GM18951 (cell line): ENCODE measurements around the gene FNIP2.

Source experiments
- POLR2A ChIP-seq: IDR thresholded peaks from 4 replicates; pipeline ENCODE4 v1.6.1; 2011; ENCODE audit warnings: mild to moderate bottlenecking; ENCODE audit not compliant: insufficient read length, insufficient read depth; ENCODE audit errors: extremely low read depth
- in situ Hi-C: fragments of 300-500 bp; cut with MboI; formaldehyde crosslinking; loops from one replicate; pipeline ENCODE4 v1.12.0; 2022; ENCODE audit warnings: low sequenced_read_pairs, mixed read lengths, inconsistent platforms; ENCODE audit not compliant: unreplicated experiment

The FNIP2 gene

DNA sequence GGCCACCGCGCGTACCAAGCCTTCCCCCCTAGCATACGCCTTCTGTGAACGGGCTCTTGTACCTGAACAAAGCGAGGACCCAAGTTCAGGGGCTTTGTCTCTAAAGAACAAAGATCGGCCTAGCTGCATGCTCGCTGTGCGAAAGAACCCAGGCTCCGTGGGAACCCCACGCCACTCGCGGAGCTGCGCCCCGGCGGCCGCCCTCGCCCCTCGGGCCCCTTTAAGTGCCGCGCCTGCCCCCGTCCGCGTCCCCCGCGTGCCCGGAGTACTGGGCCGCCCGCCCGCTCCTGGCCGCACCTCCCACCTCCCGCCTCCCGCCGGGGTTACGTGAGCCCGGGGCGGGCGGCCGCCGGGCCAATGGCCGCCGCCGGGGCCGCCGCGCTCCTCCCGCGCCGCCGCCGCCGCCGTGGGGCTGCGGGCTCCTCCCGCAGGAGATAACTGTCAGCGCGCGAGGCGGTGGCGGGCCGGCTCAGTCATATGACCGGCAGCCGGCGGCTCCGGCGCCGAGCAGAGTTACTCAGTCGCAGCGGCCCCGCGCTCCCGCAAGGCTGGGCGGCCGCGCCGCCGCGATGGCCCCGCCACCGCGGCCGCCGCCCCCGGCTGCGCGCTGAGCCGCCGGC is at the start of gene FNIP2:
Gene FNIP2 (plus strand): TSS at position 472 of the 620 bp plus-strand sequence. CDS start 187 bp downstream, outside the sequence.
- peak; percentile 67 for TF ChIP-seq POLR2A
- in situ Hi-C loops, result no loop called here

DNA sequence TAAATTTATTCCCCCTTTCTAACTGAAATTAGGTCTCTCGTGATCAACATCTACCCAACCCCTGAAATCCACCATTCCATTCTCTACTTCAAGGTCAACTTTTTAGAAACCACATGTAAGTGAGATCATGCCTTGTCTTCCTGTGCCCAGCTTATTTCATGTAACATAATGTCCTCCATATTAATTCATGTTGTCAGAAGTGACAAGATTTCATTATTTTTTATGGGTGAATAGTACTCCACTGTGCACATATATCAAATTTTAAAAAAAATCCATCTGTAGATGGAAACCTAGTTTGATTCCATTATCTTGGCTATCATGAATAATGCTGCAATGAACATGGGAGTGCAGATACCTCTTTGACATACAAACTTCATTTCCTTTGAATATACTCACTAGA is 47.1 kb upstream of the FNIP2 start:
- TF ChIP-seq POLR2A, result no peak
- in situ Hi-C loops, result no loop called here

DNA sequence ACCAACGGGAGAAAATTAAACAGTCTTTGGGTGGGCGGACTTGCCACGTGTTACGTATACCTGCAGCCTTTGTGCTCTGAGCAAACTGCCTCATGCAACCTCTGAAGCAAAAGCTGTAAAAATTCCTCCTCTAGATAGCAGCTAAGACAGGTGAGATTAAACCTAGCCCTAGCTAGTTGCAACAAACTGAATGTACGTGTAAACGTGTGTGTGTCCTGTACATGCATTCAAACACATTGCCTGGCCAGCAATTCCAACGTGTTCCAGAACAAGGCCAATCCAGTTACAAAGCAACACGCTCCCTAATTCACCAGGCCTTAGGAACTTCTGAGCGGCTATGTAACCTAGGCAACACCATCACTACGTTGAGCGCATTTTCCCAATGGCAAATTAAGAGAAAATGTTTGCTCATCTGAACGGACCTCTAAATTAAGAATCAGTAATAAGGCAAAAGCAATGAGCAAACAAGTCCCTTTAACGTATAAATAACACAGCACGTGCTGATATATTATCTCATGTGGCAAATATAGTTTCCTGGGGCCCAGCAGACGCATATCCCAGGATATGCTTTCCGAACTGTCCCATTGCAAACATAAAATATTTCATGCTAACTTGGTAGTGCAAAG is 46.4 kb upstream of the FNIP2 start:
- in situ Hi-C loops, result no loop called here
- TF ChIP-seq POLR2A, result no peak

DNA sequence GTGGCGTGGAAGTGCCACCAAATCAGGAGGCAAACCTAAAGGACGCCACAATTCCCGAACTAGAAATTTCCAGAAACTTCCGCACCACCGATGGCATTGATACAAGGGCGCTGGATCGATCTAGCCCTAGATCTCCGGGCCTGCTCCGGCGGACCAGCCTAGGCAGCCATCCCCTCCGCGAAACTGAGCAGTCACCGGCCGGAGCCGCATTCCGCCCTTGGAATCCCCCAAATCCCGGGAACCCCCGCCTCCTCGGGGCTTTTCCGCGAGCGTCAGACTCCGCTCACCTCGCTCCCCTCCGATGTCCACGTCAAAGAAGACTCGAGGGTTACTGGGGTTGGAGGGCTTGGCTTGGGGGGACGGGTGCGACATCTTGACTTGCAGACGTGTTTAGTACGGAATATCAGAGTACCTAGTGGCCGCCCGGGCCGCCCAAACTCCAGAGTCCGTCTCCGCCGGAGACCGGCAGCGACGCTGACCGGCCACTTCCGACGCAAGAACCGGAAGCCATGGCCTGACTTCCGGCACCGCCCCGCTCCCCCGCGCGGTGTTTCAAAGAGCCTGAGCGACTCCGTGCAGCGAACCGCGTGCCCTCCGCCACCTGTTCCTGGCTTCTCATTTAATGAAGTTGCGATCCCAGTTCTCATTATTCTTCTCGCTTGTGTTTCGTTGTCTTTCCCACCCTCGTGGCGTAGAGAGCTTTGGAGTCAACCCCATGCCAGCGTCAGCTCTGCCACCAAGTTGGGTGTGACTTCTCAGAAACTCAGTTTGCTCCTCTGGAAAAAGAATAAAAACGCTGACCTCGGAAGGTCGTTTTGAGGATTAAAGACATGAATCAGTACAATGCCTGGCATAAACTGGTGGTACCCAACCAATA is 45.7 kb upstream of the FNIP2 start, which contains the start of gene PPID:
Gene PPID (minus strand): TSS at position 480 of the 877 bp plus-strand sequence. CDS start 108 bp downstream, at position 372.
- TF ChIP-seq POLR2A, result peak; percentile 94
- in situ Hi-C loops, result no loop called here

DNA sequence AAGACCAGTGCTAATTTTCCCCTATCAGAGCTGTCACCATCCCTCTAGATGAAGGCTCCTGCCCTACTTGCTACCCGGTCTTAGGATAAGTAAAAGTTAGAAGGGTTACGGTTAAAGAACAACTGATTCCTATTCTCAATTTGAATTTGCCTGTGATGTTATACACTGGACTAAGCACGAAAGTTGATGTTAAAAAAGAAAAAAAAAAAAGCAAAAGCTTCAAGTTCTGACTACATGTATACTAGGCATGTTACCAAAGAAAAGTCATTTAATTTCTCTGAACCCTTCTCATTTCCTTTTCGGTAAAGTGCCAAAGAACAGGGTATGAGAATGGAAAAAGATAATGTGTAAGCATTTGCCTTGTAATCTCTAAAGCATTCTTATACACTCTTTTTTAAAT is 44.2 kb upstream of the FNIP2 start:
- in situ Hi-C loops, result loop anchor here (25.0 kb wide), 2 partner anchors 463 to 713 kb away; no protein-coding TSS in a partner anchor

DNA sequence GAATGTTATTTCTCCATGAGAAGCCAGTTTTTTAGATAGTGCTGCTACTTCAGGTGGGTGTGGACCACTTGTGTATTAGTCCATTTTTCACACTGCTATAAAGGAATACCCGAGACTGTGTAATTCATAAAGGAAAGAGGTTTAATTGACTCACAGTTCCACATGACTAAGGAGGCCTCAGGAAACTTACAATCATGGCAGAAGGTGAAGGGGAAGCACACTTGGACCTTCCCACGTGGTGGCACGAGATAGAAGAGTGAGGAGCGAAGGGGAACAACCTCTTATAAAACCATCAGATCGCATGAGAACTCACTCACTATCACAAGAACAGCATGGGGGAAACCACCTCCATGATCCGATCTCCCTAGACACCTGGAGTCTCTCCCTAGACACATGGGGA is 42.2 kb upstream of the FNIP2 start:
- in situ Hi-C loops, result loop anchor here (25.0 kb wide), 2 partner anchors 461 to 711 kb away; no protein-coding TSS in a partner anchor

More for the DNA sequence above, 44.2 kb upstream of the FNIP2 start:
- no peak for TF ChIP-seq POLR2A

DNA sequence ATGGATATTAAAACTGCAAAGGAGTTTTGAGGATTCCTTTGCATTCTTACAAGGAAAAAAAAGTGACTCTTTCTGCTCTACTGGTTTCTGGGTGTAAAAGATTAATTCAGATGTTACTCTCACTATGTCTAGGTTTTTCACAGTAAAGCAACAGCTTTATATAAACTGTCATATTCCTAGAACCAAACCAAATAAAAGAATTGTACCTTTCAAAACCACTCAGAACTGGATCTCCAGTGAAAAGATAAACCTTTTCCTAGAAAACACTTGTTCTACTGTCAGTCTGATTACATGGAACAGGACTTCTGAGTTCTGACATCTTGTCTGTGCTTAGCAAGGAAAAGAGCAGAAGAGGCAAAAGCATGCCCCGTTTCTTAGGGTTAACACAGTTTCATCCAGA is 40.6 kb upstream of the FNIP2 start:
- TF ChIP-seq POLR2A, result no peak
- in situ Hi-C loops, result loop anchor here (25.0 kb wide), 2 partner anchors 459 to 709 kb away; no protein-coding TSS in a partner anchor

More for the DNA sequence above, 42.2 kb upstream of the FNIP2 start:
- TF ChIP-seq POLR2A, result no peak

DNA sequence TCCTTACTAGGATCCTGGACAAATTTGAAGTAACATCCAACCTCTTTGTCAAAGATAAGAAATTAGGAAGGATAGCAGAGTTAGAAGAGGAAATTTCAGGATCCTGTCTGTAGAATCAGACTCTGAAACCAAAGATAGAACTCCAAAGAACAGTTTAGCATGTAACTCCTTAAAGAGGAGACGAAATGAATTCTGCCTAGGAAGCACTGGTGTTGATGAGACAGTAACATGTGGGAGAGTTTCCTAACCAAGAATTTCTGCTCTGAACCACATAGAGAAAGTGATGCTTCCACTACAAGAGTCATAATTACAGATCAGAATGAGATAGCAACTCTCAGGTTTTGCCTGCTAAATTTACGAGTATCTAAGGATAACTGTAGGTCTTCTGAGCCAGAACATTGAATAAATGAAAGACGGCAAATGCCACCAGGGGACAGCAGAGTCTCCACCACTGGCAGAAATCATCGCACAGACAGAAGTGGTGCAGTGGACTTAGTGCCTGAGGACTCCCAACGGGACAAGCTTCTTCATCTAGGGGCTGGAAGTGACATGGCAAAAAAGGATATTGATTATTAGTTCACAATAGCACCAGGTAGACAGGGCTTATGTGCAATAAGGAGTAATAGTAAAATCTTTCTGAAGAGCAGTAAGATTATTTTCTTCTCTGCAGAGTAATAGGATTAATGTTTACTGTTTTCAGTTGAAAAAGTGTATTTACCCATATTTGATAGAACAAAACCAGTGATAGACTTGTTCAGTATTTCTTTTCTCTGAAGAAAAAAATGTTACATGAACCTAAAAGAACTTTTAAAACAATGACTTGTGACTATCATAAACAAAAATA is 38.9 kb upstream of the FNIP2 start:
- in situ Hi-C loops, result loop anchor here (10.0 to 25.0 kb wide), 3 partner anchors 125 to 707 kb away; no protein-coding TSS in a partner anchor
- no peak for TF ChIP-seq POLR2A

DNA sequence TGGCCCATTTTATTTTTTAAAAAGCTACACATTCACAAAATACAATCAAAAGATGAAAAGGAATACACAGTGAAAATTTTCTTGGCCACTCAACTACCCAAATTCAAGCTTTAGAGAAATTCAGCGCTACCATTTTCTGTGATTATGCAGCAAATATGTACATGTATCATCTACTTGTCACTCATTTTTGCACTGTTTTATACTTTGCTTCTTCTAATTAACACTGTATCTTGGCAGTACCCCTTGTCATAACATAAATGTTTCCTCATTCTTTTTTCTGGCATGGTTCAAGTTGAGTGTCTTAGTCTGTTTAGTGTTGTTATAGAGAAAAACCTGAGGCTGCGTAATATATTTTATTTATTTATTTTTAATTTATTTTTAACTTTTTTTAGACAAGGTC is 30.0 kb upstream of the FNIP2 start:
- no peak for TF ChIP-seq POLR2A
- in situ Hi-C loops, result loop anchor here (10.0 to 25.0 kb wide), 3 partner anchors 116 to 698 kb away; no protein-coding TSS in a partner anchor

DNA sequence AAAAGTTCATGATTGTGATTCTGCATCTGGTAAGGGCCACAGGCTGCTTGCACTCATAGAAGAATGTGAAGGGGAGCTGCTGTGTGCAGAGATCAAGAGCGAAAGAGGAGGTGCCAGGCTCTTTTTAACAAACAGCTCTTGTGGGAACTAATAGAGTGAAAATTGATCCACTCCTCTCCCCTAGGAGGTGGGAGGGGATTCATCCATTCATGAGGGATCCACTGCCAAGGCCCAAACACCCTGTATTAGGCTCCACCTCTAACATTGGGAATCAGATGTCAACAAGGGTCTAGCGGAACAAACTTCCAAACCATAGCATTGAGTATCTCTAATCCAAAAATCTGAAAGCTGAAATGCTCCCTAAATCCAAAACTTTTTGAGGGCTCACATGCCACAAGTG is 29.2 kb upstream of the FNIP2 start:
- TF ChIP-seq POLR2A, result no peak
- in situ Hi-C loops, result loop anchor here (10.0 to 25.0 kb wide), 3 partner anchors 115 to 698 kb away; no protein-coding TSS in a partner anchor

DNA sequence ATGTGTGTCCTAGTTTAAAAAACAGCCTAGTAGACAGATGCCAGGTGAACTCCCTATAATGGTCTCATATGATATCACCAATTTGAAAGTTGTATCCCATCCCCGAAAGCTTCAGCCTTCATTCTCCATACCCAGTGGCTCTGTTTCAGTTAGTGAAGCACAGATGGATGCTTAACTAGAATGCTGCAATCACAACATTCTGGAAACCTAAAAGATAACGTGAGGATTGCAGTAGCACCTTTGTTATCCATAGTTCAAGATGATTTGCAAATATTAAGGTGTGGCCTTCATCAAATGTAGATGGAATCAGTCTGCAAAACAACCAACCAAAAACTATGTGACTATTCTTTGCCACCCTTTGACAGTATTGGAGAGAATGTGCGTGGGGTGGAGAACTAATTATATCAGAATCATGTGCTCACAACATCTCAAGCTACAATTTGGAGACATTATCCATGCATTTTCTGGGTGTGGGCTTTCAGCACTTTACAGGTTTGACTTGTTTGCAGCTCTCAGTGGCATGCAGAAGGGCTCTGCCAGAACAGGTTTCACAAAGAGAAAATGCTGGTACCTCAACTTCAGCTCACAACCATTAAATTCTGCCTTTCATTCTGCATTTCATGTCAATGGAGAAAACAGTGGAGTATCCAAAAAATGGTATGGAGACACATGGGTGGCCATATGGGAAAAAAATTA is 27.4 kb upstream of the FNIP2 start:
- in situ Hi-C loops, result loop anchor here (25.0 kb wide), 2 partner anchors 446 to 696 kb away; no protein-coding TSS in a partner anchor
- no peak for TF ChIP-seq POLR2A

DNA sequence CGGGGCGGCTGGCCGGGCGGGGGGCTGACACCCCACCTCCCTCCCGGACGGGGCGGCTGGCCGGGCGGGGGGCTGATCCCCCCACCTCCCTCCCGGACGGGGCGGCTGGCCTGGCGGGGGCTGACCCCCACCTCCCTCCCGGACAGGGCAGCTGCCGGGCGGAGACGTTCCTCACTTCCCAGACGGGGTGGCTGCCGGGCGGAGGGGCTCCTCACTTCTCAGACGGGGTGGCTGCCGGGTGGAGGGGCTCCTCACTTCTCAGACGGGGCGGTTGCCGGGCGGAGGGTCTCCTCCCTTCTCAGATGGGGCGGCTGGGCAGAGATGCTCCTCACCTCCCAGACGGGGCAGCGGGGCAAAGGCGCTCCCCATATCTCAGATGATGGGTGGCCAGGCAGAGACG is 22.3 kb upstream of the FNIP2 start:
- in situ Hi-C loops, result loop anchor here (25.0 kb wide), 2 partner anchors 441 to 691 kb away; no protein-coding TSS in a partner anchor

DNA sequence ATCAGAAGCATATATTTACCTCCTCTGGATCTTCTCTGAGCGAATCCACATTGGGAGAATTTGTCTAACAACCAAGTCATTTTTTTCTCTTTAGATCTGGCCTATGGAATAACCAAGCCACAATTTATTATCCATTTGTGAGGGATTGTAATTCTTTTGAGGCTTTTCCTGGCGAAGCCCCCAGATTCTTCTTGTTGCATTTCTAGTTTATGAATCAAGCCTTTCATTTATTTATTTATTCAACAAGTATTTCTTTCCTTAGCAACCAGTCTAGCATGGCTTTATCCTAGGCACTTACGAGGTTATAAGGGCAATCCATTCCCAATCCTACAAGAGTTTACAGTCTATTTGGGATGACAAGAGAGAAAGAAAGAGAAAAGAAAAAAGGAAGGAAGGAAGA is 18.4 kb upstream of the FNIP2 start:
- TF ChIP-seq POLR2A, result no peak
- in situ Hi-C loops, result no loop called here
